Mucosa of gallbladder (tissue), 1 donor: ENCODE data around the gene GATA2. TPM values are rescaled to one million over a fixed set of nuclear protein-coding genes. Genes with fewer than 3 reads are reported as not detected.

Experiments used
- DNase-seq: peaks from one replicate; pipeline ENCODE4 v3.0.0-alpha.2; 2020; ENCODE audit warnings: low spot score
- total RNA-seq: library from RNA; stranded (reverse); gene quantifications from one replicate; pipeline ENCODE4 v1.2.1, GENCODE V29; 2021
- donor health status: DM: no; HTN: no; CAD: no.

GATA2 gene
- total RNA-seq, 1 donor from 2014 or later: 22.8 TPM

DNA sequence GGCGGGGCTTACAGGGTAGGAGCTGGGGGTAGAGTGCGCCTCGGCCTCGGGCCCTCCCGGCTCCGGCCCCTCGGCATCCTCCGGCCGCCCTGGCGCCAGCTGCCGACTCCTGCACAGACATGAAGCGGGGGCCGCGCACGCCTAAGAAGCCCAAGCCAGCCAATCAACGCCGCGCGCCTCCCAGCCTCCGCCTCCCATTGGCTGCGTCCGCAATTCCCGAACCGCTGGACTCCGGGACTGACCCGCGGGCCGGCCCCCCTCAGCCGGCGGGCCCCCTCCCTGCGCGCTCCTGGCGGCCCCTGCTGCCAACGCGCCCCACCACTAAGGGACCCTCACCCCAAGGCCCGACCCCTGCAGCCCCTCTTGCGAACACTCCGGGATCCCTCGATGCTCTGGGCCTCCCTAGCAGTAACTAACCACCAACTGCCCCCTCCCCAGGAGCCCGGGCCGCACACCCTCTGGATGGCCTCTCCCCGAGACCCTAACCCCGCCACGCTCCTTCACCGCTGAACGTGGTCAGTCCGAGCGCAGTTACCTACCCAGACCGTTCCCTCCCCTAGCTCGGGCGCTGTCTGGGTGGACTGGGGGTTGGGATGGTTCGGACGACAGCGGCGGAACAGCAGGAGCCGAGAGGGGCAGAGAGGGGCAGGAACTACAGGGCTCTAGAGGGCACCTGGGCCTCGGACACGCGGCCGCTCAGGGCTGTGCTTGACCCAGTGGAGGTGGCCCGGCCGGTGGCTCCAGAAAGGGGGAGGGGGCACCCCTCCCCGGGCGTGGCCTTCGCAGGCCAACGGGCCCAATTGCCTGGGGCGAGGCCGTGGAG, 5.0 kb downstream of the GATA2 start:
- DNase-seq: peak; percentile 80

DNA sequence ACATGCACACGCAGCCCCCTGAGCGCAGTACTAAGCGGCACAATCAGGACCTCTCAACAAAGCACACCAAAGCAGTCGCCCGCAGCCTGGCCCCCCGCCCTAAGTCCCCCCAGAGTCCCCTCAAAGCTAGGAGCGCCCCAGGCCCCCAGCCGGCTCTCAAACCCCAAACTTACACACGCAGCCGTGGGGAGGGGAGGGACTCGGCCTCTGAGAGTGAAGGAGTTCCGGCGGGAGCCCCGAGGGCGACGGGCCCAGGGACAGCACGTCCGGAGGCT, 5.5 kb downstream of the GATA2 start:
- DNase-seq: no peak

DNA sequence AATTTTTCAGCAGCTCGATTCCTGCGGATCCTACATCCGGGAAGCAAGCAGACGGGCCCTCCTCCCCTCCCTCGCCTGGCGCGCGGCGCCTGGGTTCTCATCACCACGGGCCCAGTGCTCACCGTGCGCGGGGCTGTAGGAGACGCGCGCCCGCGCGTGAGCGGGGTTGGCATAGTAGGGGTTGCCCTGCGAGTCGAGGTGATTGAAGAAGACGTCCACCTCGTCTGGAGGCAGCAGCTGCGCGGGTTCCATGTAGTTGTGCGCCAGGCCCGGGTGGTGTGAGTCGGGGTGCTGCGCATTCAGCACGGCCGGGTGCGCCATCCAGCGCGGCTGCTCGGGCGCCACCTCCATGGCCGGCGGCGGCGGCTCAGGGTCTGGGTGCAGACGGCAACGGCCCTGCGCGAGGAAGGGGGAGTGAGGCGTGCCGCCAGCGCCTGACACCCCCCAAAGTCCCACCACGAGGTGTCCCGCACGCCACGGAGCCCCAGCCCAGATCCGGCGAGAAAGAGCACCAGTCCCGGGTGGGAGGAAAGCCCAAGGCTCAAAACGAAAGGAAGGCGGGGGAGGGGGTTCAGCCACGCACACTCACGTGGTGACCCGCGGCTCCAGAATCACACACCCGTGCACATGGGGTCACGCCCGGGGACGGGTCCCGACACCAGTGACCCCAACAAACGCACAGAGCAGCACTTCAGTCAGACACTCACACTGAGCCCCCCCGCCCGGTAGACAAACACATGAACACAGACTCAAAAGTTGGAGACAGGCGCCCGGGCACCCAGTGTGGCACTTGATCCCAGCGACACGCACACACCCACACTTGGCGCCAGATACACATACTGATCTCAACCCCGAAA, 6.1 kb downstream of the GATA2 start:
- no peak for DNase-seq

DNA sequence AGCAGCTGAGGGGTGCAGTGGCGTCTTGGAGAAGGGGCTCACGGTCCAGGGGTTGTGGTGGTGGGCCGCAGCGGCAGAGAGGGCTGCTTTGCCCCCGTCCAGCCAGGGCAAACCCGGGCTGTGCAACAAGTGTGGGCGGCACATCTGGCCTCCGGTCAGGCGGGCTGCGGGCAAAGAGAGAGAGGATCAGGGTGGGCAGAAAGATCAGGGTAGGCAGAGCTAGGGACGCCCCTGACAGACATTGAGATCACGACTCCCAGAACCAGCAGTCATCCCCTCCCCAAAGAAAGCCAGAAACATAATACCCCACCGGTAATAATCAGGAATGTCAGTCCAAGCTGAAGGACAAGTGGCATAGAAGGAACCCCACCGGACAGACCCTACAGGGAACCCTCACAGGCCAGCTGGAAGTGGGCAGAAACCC, 6.8 kb downstream of the GATA2 start:
- DNase-seq: no peak

DNA sequence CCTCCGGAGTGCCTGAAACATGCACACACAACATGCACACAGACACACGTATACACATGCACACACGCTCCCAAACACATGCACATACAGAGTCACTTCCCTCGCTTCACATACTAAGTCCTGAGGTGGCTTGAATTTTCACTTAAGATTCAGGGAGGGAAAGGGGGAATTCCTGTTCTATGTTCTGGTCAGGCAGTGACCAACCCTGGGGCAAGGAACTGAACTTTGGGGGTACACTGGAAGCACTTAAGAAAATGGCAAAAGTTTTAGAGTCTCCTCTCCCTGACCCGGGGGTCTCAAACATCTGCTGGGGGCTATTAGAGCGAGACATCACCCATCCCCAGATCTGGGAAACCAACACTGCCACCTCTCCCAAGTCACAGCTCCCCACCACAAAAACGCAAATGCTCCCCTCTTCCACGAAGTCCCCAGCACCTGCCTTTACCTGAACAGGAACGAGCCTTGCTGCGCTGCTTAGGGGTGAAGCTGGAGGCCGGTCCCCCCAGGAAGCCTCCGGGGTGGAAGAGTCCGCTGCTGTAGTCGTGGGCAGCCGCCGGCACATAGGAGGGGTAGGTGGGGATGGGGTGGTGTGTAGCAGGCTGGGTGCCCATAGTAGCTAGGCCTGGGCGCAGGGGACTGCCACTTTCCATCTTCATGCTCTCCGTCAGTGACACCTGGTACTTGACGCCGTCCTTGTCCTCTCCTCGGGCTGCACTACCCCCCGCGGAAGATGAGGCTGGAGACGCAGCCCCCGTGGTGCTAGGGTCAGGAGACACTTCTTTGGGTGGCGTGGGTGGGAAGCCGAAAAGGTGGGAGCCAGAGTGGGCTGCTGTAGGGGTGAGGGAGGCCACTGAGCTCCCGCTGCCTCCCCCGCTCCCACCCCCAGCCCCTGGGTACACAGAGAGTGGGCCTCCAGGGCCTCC, 7.5 kb downstream of the GATA2 start:
- DNase-seq: no peak

DNA sequence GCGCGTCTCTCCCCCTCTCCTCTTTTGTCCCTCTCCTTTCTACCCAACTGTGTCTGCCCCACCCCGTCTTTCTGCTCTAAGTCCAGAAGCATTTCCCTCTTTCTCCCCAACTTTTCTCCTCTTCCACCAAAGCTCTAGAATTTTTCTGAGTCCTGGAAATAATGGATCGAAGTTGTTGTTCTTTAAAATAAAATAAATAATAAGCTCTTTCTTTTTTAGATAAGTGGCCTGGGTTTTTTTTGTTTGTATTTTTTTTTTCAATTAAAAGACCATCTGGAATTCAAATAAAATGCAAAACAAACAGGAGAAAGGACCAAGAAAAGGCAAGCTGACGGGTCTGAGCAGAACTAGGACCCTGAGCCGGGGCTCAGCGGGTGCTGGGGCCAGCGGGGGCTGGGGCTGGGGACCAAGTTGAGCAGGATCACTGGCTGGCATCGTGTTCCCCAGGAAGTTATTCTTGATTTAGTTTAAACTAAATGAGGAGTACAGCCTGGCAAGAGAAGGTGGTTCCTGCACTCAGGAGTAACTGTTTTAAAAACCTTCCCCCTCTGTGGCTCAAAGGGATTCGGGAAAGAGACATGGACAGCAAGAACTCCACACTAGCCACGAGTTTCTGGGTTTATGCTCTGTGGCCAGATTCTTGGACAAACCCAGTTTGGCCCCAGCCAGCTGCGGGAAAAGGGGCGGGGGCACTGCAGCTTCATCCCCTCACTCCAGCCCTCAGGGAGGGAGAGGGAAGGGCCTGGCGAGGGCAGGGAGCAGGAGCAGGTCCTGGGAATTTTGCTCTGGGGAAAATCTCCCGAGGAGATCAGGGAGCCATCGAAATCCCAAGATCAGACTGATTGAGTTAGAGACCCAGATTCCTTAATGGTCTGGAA, 8.4 kb downstream of the GATA2 start:
- DNase-seq: no peak

DNA sequence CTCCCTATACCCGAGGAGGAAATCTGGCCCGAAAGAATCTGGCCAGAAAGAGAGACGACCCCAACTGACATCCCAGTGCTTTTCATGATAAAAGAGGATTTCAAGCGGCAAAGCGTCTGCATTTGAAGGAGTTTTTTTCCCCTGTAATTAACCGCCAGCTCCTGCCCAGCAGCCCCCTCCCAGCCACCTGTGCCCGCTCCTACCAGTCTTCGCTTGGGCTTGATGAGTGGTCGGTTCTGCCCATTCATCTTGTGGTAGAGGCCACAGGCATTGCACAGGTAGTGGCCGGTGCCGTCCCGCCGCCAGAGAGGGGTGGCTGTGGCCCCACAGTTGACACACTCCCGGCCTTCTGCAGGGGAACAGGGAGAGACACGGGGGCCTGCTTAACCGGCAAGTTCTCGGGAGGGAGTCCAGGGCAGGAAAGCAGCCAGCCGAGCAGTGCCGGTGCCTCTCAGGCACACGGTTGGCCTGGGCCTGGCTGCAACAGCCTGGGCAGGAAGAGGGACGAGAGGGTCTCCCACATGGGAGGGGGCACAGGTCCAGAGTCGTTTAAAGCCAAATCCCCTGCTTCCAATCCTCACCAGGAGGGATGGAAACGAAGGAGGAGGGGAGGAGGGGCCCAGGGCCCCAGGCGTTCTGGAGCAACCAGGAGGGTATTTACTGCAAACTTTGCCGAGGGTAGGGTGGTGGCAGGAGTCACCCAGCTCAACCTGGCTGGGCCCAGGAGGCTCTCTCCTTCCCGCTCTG, 9.2 kb downstream of the GATA2 start:
- DNase-seq: no peak

DNA sequence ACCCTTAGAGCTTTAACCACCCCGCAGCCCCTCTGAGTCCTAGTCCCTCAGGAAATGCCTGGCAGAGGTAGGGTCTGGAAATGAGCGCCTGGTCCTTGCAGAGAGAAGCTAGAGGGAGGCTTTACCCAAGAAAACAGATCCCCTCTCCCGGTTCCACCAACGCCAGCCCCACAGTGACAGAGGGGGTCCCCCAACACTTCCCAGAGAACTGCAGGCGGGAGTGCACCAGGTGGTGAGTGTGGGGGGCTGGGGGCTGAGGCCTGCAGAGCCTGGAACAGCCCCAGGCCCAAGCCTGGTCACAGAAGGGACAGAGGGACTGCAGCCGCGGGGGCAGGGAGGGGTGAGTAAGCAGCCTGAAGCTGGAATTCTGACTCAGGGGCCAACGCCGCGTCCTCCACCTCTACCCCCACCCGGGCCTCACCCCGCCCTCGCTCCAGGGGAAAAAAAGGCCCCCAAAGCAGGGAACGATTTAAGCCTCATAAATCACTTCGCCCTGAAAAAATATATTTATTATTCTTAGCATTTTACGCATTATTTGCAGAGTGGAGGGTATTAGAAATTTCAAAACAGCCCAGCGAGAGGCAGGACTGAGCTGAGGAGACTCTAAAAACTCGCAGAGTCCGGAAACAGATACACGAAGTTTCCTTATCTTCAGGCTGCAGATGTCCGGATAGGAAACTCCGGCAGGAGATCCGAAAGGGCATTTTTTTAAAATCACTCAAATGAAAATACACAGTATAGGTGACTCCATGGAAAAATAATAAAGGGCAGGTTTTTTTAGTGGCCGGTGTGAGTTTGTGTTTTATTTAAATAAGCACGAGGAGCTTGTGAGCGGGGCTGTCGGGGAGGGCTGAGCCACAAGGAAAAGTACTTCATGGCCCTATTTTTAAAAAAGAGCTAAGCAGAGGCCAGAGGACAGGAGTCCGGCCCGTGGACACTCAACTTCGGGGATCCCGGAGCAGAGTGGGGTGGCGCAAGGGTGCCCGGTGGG, 10.0 kb downstream of the GATA2 start:
- no peak for DNase-seq

DNA sequence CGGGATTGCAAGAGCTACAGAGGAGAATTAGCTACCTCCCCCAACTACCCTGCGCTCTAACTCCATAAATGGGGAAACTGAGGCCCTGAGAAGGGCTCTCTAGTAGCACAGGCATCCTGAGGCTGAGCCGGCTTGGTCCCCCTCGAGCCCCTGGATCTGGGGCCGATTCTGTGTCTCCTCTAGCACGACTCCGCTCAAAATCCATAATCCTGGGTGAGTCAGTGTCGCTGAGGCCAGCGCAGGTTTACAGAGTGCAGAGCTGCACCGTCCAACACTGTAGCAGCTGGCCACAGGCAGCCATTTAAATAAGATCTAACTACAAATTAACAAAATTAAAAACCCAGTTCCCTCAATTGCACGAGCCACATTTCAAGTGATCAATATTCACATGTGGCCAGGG, 10.8 kb downstream of the GATA2 start:
- no peak for DNase-seq

DNA sequence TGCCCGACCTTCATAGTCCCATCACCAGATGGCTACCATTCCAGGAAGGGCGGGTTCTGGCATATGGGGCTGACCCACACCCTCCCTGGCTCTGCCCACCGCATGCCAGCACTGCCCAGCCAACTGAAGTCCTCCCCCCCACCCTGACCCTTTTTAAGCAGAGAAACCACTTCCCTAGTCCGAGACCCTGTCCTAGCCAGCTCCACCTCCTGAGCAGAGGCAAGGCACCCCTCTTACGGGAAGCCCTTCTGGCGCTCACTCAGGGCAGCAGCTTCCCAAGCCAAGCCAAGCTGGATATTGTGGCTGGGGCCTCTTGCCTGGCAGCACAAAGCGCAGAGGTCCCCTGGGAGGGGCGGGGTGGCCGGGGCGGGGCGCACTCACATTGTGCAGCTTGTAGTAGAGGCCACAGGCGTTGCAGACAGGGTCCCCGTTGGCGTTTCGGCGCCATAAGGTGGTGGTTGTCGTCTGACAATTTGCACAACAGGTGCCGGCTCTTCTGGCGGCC, 11.5 kb downstream of the GATA2 start:
- DNase-seq: no peak

DNA sequence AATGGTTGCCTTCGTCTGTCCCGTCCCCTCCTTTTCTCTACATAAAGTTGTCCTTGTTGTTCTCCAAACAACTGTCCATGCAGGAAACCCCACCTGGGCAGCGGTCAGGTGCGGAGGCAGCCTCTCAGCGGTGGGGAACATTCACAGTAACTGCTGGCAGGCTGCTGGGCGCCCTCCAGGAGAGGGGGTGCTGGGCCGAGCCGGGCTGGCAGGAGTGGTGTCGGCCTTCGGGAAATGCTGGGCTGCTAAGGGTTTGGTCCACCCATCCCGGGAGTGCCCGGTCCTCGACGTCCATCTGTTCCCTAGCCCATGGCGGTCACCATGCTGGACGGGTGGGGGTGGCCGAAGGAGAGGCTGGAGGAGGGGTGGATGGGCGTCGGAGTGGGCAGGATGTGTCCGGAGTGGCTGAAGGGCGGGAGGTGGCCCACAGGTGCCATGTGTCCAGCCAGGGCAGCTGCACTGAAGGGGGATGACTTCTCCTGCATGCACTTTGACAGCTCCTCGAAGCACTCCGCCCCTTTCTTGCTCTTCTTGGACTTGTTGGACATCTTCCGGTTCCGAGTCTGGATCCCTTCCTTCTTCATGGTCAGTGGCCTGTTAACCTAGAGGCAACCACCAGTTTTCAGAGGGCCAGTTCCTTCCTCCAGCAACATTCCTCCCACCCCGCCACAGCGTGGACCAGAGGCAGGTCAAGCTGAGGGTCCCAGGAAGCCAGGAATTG, 12.1 kb downstream of the GATA2 start:
- no peak for DNase-seq

DNA sequence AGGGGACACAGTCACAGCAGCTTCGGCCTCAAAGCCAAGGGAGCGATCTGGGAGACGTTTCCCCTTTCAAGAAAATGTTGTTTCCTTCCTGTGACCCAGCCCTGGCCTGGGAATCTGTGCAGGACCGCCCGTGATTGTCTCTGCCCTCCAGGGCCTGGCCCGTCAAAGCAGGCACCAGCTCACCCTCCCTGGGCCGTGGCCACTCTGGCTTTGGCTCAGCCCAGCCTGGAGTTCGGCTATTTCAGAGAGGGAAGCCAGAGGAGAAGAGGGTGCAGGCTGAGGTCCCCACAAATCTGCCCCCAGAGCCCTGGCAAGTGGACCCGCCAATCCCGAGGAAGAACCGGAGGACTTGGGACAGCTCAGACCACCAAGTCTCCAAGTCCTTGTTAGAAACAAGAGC, 12.7 kb downstream of the GATA2 start:
- no peak for DNase-seq

DNA sequence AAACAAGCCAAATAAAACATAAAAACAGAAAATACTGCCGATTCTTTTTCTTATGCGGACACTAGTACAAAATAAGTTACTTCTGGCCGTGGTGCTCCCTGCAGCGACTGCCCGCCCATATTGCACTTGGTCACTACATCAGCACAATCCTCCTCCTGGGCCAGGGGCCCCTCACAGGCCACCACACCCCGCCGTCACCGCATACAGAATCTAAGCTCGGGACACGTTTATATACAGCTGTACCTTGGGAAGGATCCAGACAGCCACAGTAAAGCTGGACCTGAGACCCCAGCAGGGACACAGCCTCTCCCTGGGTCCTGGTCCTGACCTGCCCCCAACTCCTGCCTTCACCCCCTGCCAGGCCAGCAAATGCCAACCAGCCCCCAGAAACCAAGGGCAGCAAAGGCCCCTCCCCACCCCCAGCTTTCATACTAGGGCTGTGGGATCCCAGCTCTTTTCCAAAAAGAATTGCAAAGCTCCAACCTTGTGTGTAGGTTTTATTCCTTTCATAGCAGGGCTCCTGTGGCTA, 13.4 kb downstream of the GATA2 start:
- DNase-seq: no peak

DNA sequence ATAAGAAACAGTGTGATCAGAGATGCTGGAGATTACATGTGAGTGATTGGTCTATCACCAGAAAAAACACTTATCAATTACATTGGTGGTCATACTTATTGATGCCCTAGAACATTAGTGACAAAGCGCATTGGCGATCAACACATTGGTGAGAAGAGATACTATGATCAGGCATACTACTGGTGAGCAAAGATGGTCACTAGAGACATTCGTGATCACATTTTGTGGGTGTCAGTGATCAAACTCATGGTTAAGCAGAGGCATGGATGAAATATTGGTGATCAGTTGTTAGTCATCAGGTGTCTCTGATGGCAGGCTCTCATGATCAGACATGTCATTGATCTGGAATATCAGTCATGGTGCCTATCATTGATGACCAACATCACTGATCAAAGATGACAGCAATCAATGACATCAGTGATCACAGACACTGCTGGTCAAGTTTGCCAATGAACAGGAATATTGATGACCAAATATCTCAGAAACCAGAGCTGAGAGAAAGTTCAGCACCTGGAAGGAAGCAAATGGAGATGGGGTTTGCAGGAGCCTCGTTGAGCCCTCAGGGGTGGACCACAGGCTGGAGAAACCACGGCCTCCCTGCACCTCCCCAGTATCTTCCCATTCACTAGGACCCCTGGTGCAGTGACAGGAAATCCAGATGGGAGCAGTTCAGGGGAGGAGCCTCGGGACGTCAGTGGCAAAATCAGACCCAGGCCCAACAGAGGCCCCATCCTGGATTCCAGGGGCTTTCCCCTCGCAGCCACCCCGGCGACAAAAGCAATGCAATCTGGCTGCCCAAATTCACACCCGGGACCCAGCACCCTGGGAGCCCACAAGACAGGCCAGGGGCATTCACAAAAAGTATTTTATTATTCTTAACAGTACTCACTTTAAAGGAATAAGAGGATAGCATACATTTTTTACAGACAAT, 14.2 kb downstream of the GATA2 start:
- no peak for DNase-seq

DNA sequence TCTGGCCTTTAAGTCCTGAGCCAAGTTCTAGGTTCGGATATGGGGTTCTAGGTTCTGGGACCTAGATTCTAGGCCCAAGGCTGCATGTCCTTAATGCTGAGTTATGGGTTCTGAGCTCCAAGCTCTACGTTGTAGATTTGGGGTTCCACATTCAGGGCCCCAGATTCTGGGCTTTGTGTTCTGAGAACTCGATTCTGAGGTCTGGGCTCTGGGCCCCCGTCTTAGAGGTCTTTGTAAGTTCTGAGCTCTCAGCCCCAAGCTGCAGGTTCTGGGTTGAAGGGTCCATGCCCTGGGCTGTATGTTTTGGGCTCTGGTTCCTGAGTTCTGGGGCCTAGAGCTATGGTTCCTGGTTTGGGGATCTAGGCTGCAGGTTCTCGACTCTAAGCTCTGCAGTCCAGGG, 16.3 kb downstream of the GATA2 start:
- no peak for DNase-seq

DNA sequence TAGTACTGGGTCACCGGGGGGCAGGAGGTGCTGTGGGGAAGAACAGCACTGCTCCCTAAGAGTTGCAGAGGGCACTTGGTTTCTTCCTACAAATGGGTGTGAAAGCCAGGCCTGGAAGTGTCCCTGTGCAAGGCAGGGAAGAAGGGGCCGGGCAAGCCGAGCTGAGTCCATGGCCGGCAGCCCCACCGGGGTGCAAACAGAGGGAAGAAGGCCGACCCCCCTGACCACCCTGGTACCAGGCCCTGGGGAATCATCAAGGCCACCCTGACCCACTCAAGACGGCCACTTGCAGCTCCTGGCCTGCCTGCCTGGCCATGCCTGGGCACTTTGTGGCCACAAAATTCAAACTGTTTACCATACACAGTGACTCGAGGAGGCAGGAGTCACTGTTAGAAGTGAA, 17.6 kb downstream of the GATA2 start:
- no peak for DNase-seq

DNA sequence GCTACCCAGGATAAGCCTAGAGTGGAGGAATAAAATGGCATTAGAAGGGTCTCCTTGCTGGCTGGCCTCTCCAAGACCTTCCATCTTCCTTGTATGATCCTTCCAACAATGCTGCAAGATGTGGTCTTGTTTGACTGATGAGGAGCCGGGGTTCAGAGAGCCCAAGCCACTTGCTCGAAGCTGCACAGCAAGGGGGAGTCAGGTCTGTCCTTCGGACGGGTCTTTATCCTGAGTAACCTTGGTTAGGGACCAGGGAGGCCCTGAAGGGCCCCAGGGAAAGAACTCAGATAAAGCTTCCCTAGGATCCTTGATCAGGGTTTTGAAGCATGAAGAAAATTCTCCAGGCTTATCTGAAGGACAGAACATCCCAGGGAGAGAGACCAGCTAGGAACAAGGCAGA, 19.3 kb downstream of the GATA2 start:
- DNase-seq: no peak
